GM12801 (cell line): Measurements from ENCODE around the gene LUZP1.

ENCODE experiments used
- TF ChIP-seq, protein P1 (sequence below): IDR thresholded peaks from one replicate; pipeline ENCODE4 v1.5.1; 2011; ENCODE audit warnings: control low read depth; ENCODE audit not compliant: insufficient read length; ENCODE audit errors: extremely low read depth

Gene LUZP1

DNA sequence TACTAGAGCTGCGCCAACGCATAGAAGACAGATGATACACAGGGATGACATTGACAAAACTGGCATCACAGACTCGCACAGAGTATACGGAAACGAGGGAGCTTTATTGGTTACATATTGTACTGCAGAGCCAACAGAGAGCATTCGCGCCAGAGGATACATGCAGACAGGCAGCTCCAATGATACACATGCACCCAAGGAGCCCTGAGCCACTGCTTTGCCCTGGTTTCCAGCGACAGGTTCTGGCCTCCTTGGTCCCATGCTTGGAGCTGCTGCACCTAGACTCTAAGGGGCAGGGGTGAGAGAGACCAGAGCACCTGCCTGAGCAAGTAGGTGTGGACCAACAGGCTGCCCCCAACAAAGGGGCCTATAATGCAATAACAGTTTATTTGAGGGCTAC, 83.8 kb downstream of the LUZP1 start:
- TF ChIP-seq, protein P1, sequence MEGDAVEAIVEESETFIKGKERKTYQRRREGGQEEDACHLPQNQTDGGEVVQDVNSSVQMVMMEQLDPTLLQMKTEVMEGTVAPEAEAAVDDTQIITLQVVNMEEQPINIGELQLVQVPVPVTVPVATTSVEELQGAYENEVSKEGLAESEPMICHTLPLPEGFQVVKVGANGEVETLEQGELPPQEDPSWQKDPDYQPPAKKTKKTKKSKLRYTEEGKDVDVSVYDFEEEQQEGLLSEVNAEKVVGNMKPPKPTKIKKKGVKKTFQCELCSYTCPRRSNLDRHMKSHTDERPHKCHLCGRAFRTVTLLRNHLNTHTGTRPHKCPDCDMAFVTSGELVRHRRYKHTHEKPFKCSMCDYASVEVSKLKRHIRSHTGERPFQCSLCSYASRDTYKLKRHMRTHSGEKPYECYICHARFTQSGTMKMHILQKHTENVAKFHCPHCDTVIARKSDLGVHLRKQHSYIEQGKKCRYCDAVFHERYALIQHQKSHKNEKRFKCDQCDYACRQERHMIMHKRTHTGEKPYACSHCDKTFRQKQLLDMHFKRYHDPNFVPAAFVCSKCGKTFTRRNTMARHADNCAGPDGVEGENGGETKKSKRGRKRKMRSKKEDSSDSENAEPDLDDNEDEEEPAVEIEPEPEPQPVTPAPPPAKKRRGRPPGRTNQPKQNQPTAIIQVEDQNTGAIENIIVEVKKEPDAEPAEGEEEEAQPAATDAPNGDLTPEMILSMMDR = no peak

DNA sequence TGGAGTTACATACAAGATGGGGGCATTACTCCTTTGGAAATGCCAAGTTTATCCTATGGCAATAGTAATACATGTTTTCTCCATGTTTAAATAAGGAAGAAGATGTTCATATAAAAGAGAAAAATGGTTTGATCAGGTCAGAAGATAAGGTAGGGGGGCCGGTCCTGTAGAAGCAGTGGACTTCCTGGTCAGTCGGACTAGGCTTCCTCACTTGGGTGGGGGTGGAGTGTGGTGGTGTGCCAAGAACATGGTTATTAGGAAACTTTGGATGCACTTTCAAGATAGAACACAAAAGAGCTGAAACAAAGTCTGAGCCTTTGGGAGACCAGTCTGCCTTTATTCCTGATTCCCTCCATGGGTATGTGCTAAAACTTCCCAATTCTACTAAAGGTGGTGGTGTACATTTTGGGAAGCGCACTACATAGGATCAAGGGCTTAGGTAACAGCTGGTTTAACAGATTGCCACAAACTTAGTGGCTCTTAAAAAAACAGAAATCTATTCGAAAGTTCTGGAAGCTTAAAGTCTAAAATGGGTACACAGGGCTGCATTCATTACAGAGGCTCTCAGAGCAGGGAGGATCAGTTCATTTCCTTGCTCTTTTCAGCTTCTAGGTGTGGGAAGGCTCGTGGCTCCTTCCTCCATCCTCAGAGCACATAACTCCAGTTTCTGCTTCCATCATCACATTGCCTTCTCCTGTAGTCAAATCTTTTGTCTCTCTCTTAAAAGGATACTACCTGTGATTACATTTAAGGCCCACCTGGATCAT, 84.8 kb downstream of the LUZP1 start:
- TF ChIP-seq, protein P1 = no peak

DNA sequence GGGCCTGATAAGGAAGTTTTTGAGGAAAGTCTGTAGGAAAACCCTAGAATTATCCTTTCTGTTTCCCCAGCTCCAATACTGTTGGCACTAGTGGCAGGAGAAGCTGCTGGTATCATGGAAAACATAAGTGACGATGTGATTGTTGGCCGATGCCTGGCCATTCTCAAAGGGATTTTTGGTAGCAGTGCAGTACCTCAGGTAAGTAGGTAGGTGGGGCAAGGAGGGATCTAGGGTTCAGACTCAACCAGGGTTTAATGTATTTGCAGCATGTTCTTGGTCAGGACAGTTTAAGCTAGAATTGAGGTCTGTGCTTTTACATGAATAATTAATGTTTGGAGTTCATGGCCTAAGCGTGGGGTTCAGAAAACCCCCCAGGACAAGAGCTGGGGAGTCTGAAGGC, 87.3 kb downstream of the LUZP1 start:
- TF ChIP-seq, protein P1 = no peak

DNA sequence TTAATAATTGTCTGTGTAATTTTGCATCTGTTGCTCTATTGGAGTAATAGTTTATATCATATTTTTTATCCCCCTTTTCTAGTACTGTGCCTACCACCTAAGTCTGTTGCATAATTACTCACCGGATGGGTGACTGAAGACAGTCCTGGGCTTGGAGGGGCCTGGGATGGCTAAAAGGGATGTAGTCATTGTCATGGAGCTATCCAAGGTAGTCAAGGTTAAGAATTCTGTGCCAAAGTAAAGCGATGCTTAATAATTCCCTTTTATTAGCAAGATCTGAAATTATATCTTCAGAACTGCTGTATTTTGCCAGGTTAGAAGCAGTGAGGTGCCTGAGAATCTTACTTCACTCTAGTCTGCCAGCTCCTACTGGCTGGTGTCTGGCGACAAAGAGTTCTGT, 87.8 kb downstream of the LUZP1 start:
- TF ChIP-seq, protein P1 = no peak

GRCh38 chr1:23079025-23079424, 89.6 kb downstream of the LUZP1 start:
- TF ChIP-seq, protein P1 = no peak

- TF ChIP-seq, protein P1 = no peak
Measured at GRCh38 chr1:23074012-23074411, 94.6 kb downstream of the LUZP1 start.

- TF ChIP-seq, protein P1 = no peak
Measured at GRCh38 chr1:23069675-23070074, 99.0 kb downstream of the LUZP1 start.
